Skin epidermis (tissue), 12 donors: ENCODE measurements around the gene HMMR.

Experiments
- H3K27ac ChIP-seq, 21 experiments: fragments of 200-600 bp; sonication (generic) in 11 of 21; one replicate each; pipeline ENCODE4 v1.5.0; 2020; ENCODE audit warnings: mild to moderate bottlenecking in 3 of 21, inconsistent platforms in 2 of 21, moderate library complexity in 2 of 21
- H3K4me3 ChIP-seq, 7 experiments: fragments of 200-600 bp; sonication (generic) in 2 of 7; one replicate each; pipeline ENCODE4 v1.5.0; 2020; ENCODE audit warnings: inconsistent platforms in 2 of 7, mild to moderate bottlenecking in 2 of 7, moderate library complexity in 1 of 7

Gene HMMR

GRCh38 chr5:163456840-163457239, 3.6 kb upstream of the HMMR start:
- H3K4me3 ChIP-seq, result no peak overlapping the region
- H3K27ac ChIP-seq, result no peak overlapping the region

- Histone ChIP-seq H3K4me3 (peak overlapping the region; percentile 46 to 86 (median 74)), H3K27ac (peak overlapping the region in 20 of 21 experiments; percentile 80 to 99 (median 94))
Observed at GRCh38 chr5:163458778-163459385, 1.6 kb upstream of the HMMR start.

GRCh38 chr5:163459462-163459818, 992 bp upstream of the HMMR start:
- Histone ChIP-seq H3K4me3 (peak overlapping the region; percentile 46 to 86 (median 74)), H3K27ac (peak overlapping the region; percentile 35 to 99 (median 94))

- Histone ChIP-seq H3K27ac (peak within 1 kb of the TSS; percentile 35 to 99 (median 94)), H3K4me3 (peak within 1 kb of the TSS; percentile 46 to 86 (median 74))
Observed at GRCh38 chr5:163459819-163460561, 442 bp upstream of the HMMR start, which contains the start of gene NUDCD2. NUDCD2 (minus strand) TSS chr5:163460102; CDS start chr5:163460050, 52 bp downstream.

GRCh38 chr5:163463063-163463435, 2.6 kb downstream of the HMMR start:
- Histone ChIP-seq H3K4me3 (no peak overlapping the region), H3K27ac (peak overlapping the region in 2 of 21 experiments; percentile 37 to 49)

GRCh38 chr5:163467682-163468081, 7.2 kb downstream of the HMMR start:
- Histone ChIP-seq H3K27ac (no peak overlapping the region), H3K4me3 (no peak overlapping the region)

- H3K27ac ChIP-seq, result no peak overlapping the region
- H3K4me3 ChIP-seq, result no peak overlapping the region
Observed at GRCh38 chr5:163473635-163474243, 13.3 kb downstream of the HMMR start.

GRCh38 chr5:163475411-163475810, 15.0 kb downstream of the HMMR start:
- H3K27ac ChIP-seq, result no peak overlapping the region
- H3K4me3 ChIP-seq, result no peak overlapping the region

- H3K27ac ChIP-seq, result no peak overlapping the region
- no peak overlapping the region for H3K4me3 ChIP-seq
Observed at GRCh38 chr5:163478126-163478981, 17.9 kb downstream of the HMMR start.

GRCh38 chr5:163478982-163479271, 18.5 kb downstream of the HMMR start:
- no peak overlapping the region for H3K4me3 ChIP-seq
- H3K27ac ChIP-seq, result no peak overlapping the region

GRCh38 chr5:163489055-163489744, 28.8 kb downstream of the HMMR start:
- no peak overlapping the region for H3K27ac ChIP-seq
- no peak overlapping the region for H3K4me3 ChIP-seq

GRCh38 chr5:163489745-163490075, 29.3 kb downstream of the HMMR start:
- Histone ChIP-seq H3K4me3 (no peak overlapping the region), H3K27ac (no peak overlapping the region)

GRCh38 chr5:163496286-163496685, 35.9 kb downstream of the HMMR start:
- no peak overlapping the region for H3K27ac ChIP-seq
- no peak overlapping the region for H3K4me3 ChIP-seq

- Histone ChIP-seq H3K4me3 (no peak overlapping the region), H3K27ac (no peak overlapping the region)
Observed at GRCh38 chr5:163497315-163497714, 36.9 kb downstream of the HMMR start.

- Histone ChIP-seq H3K4me3 (no peak overlapping the region), H3K27ac (no peak overlapping the region)
Observed at GRCh38 chr5:163498886-163499285, 38.5 kb downstream of the HMMR start.

- Histone ChIP-seq H3K4me3 (peak overlapping the region in 5 of 7 experiments; percentile 66 to 91 (median 79)), H3K27ac (peak overlapping the region in 19 of 21 experiments; percentile 91 to 99 (median 97))
Observed at GRCh38 chr5:163502521-163502920, 42.1 kb downstream of the HMMR start.

- peak overlapping the region; percentile 65 to 91 (median 78) for H3K4me3 ChIP-seq
Observed at GRCh38 chr5:163503106-163504078, 43.0 kb downstream of the HMMR start.

More at GRCh38 chr5:163503106-163504078, 43.0 kb downstream of the HMMR start:
- H3K27ac ChIP-seq, result peak overlapping the region in 20 of 21 experiments; percentile 91 to 99 (median 97)
